Calu3 (cell line): ENCODE measurements around the gene ZC2HC1B. TPM values are rescaled to one million over a fixed set of nuclear protein-coding genes. Genes with fewer than 3 reads are reported as not detected.

Experiments
- BruUV-seq: library from RNA; stranded (reverse); fragments of 400-500 nt; replicated peaks from 2 replicates; lab custom pipeline; 2021; lab: Mats Ljungman, UMichigan
- CTCF ChIA-PET: fragments of 300-600 bp; sonication (Branson Sonifier 250); formaldehyde crosslinking; loops from one replicate; lab custom pipeline; 2022; ENCODE audit warnings: antibody characterized with exemption; lab: Charles Lee
- DNase-seq: peaks from one replicate; pipeline ENCODE4 v3.0.0; 2022
- H3K27ac Mint-ChIP-seq: one replicate; pipeline ENCODE4 v1.8.0; 2022; ENCODE audit warnings: mixed read lengths; ENCODE audit not compliant: unreplicated experiment
- H3K27me3 Mint-ChIP-seq: one replicate; pipeline ENCODE4 v1.8.0; 2022; ENCODE audit warnings: mixed read lengths; ENCODE audit not compliant: unreplicated experiment
- H3K36me3 Mint-ChIP-seq: one replicate; pipeline ENCODE4 v1.8.0; 2022; ENCODE audit warnings: mild to moderate bottlenecking, moderate library complexity, mixed read lengths; ENCODE audit not compliant: insufficient read depth, unreplicated experiment
- H3K4me1 Mint-ChIP-seq: one replicate; pipeline ENCODE4 v1.8.0; 2022; ENCODE audit warnings: mild to moderate bottlenecking, low read depth, mixed read lengths; ENCODE audit not compliant: unreplicated experiment
- H3K4me3 Mint-ChIP-seq: one replicate; pipeline ENCODE4 v1.8.0; 2022; ENCODE audit warnings: mild to moderate bottlenecking, low read depth, moderate library complexity, mixed read lengths; ENCODE audit not compliant: unreplicated experiment
- H3K9me3 Mint-ChIP-seq: one replicate; pipeline ENCODE4 v1.8.0; 2022; ENCODE audit warnings: low read depth, mixed read lengths; ENCODE audit not compliant: unreplicated experiment
- intact Hi-C: fragments of 100-400 bp; cut with micrococcal nuclease; formaldehyde crosslinking; loops from one replicate; pipeline ENCODE4 v1.10.0; 2022; ENCODE audit not compliant: unreplicated experiment
- total RNA-seq: library from RNA; stranded (reverse); gene quantifications from 2 replicates; pipeline ENCODE4 v1.2.3, GENCODE V29; 2022
- TF ChIP-seq, protein P1 (sequence below): fragments of 200-600 bp; IDR thresholded peaks from one replicate; pipeline ENCODE4 v1.8.0; 2022; ENCODE audit warnings: antibody characterized with exemption; ENCODE audit not compliant: unreplicated experiment

The ZC2HC1B gene
- total RNA-seq, 1 experiment from 2014 or later: not detected

DNA sequence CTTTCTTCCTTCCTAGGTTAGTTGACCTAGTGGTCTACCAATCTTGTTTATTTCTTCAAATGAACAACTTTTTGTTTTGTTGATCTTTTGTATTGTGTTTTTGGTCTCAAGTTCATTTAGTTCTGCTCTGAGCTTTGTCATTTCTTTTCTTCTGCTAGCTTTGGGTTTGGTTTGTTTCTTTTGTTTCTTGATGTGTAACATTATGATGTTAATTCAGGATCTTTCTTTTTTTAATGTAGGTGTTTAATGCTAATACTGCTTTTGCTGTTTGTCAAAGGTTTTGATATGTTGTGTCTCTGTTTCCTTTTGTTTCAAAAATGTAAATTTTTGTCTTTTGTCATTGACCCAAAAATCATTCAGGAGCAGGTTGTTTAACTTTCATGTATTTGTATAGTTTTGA, 65.7 kb downstream of the ZC2HC1B start:
- BruUV-seq: no TSS peak
- H3K27ac Mint-ChIP-seq: no peak overlapping the region
- peaks cover 44% of the 10 kb centered on the region for H3K27me3 Mint-ChIP-seq
- TF ChIP-seq, protein P1, sequence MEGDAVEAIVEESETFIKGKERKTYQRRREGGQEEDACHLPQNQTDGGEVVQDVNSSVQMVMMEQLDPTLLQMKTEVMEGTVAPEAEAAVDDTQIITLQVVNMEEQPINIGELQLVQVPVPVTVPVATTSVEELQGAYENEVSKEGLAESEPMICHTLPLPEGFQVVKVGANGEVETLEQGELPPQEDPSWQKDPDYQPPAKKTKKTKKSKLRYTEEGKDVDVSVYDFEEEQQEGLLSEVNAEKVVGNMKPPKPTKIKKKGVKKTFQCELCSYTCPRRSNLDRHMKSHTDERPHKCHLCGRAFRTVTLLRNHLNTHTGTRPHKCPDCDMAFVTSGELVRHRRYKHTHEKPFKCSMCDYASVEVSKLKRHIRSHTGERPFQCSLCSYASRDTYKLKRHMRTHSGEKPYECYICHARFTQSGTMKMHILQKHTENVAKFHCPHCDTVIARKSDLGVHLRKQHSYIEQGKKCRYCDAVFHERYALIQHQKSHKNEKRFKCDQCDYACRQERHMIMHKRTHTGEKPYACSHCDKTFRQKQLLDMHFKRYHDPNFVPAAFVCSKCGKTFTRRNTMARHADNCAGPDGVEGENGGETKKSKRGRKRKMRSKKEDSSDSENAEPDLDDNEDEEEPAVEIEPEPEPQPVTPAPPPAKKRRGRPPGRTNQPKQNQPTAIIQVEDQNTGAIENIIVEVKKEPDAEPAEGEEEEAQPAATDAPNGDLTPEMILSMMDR: no peak
- no peaks in the 10 kb centered on the region for H3K9me3 Mint-ChIP-seq
- intact Hi-C loops: no loop called here
- no peaks in the 10 kb centered on the region for H3K4me1 Mint-ChIP-seq
- no peaks in the 10 kb centered on the region for H3K36me3 Mint-ChIP-seq
- DNase-seq: no peak
- no peak overlapping the region for H3K4me3 Mint-ChIP-seq
- CTCF ChIA-PET: no interaction called here

DNA sequence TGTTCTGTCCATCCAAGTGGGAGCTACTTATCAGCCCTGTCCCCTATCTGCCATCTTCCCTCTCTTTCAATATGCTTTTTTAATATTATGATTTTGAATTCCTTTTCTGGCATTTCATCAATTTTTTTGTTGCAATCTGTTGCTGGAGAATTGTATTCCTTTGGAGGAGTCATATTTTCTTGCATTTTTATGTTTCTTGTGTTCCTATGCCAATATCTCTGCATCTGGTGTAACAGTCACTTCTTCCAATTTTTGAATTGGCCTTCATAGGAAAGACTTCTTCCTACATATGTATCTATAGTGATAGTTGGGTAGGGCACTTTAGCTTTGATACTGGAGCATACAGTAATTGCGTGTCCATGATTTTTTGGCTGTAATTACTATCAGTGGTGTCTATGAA, 70.1 kb downstream of the ZC2HC1B start:
- TF ChIP-seq, protein P1: no peak
- BruUV-seq: no TSS peak
- no peak for DNase-seq
- H3K27ac Mint-ChIP-seq: no peak overlapping the region
- H3K4me1 Mint-ChIP-seq: no peaks in the 10 kb centered on the region
- no peaks in the 10 kb centered on the region for H3K36me3 Mint-ChIP-seq
- H3K4me3 Mint-ChIP-seq: no peak overlapping the region
- CTCF ChIA-PET: no interaction called here
- intact Hi-C loops: no loop called here
- peaks cover 34% of the 10 kb centered on the region for H3K27me3 Mint-ChIP-seq
- H3K9me3 Mint-ChIP-seq: no peaks in the 10 kb centered on the region

DNA sequence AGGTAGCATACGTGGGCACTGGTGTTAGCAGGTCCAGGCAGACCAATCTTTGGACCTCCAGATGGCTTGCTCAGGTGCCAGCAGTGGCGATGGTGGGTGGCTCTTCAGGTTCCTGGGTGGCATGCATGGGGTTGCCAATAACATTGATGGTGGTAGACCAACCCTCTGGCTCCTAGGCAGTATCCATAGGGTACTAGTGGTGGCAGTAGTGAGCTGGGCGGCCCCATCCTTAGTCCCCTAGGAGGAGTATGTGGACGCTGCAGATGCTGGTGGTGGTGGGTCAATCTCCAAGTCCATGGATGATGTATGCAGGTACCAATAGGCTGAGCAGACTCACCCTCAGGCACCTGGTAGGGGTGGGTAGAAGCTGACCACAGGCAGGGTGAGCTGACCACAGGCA, 70.6 kb downstream of the ZC2HC1B start:
- no peaks in the 10 kb centered on the region for H3K36me3 Mint-ChIP-seq
- H3K27ac Mint-ChIP-seq: no peak overlapping the region
- H3K4me3 Mint-ChIP-seq: no peak overlapping the region
- no TSS peak for BruUV-seq
- no peaks in the 10 kb centered on the region for H3K4me1 Mint-ChIP-seq
- peaks cover 29% of the 10 kb centered on the region for H3K27me3 Mint-ChIP-seq
- TF ChIP-seq, protein P1: no peak
- intact Hi-C loops: no loop called here
- CTCF ChIA-PET: interaction anchor here (0.7 kb wide), 1 partner anchor 103 kb away, joined by 4 read pairs; no protein-coding TSS in a partner anchor
- H3K9me3 Mint-ChIP-seq: no peaks in the 10 kb centered on the region
- DNase-seq: no peak

DNA sequence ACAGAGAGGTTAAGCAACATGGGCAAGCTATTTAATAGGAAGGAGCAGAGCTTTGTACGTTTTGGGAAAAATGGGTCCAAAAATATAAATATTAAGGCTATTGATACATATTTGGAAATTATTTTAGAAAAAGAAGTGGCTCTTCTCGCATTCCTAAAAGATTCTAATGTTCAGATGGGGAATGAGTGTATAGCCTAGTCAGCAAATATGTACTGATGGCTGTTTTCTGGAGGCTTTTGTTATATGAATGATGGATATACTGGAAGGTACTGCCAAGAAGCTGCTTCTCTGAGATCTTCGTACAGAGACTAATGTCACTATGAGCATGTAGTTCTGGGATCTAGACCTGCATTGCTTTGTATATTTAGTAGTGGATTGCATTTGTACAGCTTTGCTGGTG, 72.1 kb downstream of the ZC2HC1B start:
- peaks cover 17% of the 10 kb centered on the region for H3K27me3 Mint-ChIP-seq
- DNase-seq: no peak
- no peak overlapping the region for H3K4me3 Mint-ChIP-seq
- no peaks in the 10 kb centered on the region for H3K36me3 Mint-ChIP-seq
- no peaks in the 10 kb centered on the region for H3K9me3 Mint-ChIP-seq
- no TSS peak for BruUV-seq
- H3K4me1 Mint-ChIP-seq: no peaks in the 10 kb centered on the region
- CTCF ChIA-PET: no interaction called here
- TF ChIP-seq, protein P1: no peak
- no peak overlapping the region for H3K27ac Mint-ChIP-seq
- intact Hi-C loops: no loop called here
